Heart right ventricle (tissue), 16 donors: Measurements from ENCODE around the gene ACSBG1. TPM values are rescaled to one million over a fixed set of nuclear protein-coding genes. Genes with fewer than 3 reads are reported as not detected.

Source experiments
- ATAC-seq, 8 donors: fragments of 200-7000 bp; cut with Tn5 transposase; one replicate each; pipeline ENCODE4 v1.9.1; 2020; ENCODE audit warnings: mild to moderate bottlenecking in 8 of 8, moderate library complexity in 8 of 8, moderate number of reproducible peaks in 1 of 8
- DNase-seq, 2 donors: peaks; one replicate each; pipeline ENCODE4 v3.0.0-alpha.2; 2020
- H3K27ac ChIP-seq, 10 donors: fragments of 200-600 bp; sonication (generic) in 2 of 10; one replicate each; pipeline versions ENCODE4 v1.5.0 to v1.8.0; 2020 to 2022; ENCODE audit warnings: mild to moderate bottlenecking in 3 of 10
- H3K27me3 ChIP-seq, 7 donors: fragments of 200-600 bp; one replicate each; pipeline ENCODE4 v1.8.0; 2021 to 2022; ENCODE audit warnings: mild to moderate bottlenecking in 2 of 7
- H3K36me3 ChIP-seq, 9 donors: fragments of 200-600 bp; sonication (generic) in 1 of 9; one replicate each; pipeline versions ENCODE4 v1.5.0 to v1.8.0; 2020 to 2022; ENCODE audit warnings: mild to moderate bottlenecking in 2 of 9
- H3K4me1 ChIP-seq, 9 donors: fragments of 200-600 bp; sonication (generic) in 1 of 9; one replicate each; pipeline versions ENCODE4 v1.5.0 to v1.8.0; 2020 to 2022; ENCODE audit warnings: mild to moderate bottlenecking in 4 of 9
- H3K4me3 ChIP-seq, 10 donors: fragments of 200-600 bp; sonication (generic) in 2 of 10; one replicate each; pipeline versions ENCODE4 v1.5.0 to v1.8.0; 2020 to 2022; ENCODE audit warnings: mild to moderate bottlenecking in 7 of 10, moderate library complexity in 2 of 10
- H3K9me3 ChIP-seq, 11 donors: fragments of 200-600 bp in 10 of 11; sonication (generic) in 2 of 11; one replicate each; pipeline versions ENCODE4 v1.5.0 to v1.8.0; 2013 to 2022; ENCODE audit warnings: mild to moderate bottlenecking in 2 of 11, control low read depth in 1 of 11, moderate library complexity in 1 of 11
- WGBS, 2 donors: extraction: QIAGEN DNeasy Blood & Tissue Kit; methylation state at CpG; one replicate each; pipeline ENCODE4 v1.1.7; 2013; ENCODE audit warnings: inconsistent platforms in 1 of 2; 5-methylcytosine and 5-hydroxymethylcytosine counted together
- intact Hi-C, 10 donors: fragments of 100-400 bp; cut with DNase I; formaldehyde crosslinking; loops; one replicate each; pipeline versions ENCODE4 v1.11.1 to v1.14.2; 2022
- polyA plus RNA-seq, 2 donors: library from polyadenylated mRNA; stranded (reverse); fragments of 200-250 nt; gene quantifications; one replicate each; pipeline ENCODE4 v1.2.3, GENCODE V29; 2013
- total RNA-seq, 10 donors: library from RNA; stranded (reverse); fragmentation: NEBNext Ultra II Directional in 3 of 10; extraction: Animal tissue kit (Norgen Biotek cat#: 25700) in 3 of 10; gene quantifications; one replicate each; pipeline versions ENCODE4 v1.2.1 to v1.2.4, GENCODE V29; 2021 to 2023
- TF ChIP-seq, protein P1 (sequence below), 9 donors: fragments of 200-600 bp; sonication (generic) in 2 of 9; IDR thresholded peaks; one replicate each; pipeline versions ENCODE4 v1.5.0 to v1.8.0; 2021 to 2022; ENCODE audit warnings: antibody characterized with exemption in 9 of 9, mild to moderate bottlenecking in 5 of 9, moderate library complexity in 1 of 9
- donor health status: Arrhythmogenic right ventricular cardiomyopathy.
- donor health status: ischemic (EF 13 %, LVEDD 7.1; RV severe dilation, severe dysfunction).
- donor health status: healthy with polysubstance abuse.
- donor health status: DM: no; HTN: yes; CAD: no.
- donor health status: DM: no; HTN: no; CAD: no.
- donor health status: ischemic (EF 25% LVEDD 6.9; RV normal size, moderate dysfunction).
- donor health status: ischemic (EF 25% LVEDD 5.7; RV mildly dilated, moderate dysfunction).
- donor health status: healthy.
- donor health status: DM: yes; HTN: yes; CAD: no.
- donor health status: Ischemic cardiomyopathy.
- donor health status: ischemic (EF 35%, LVEDD 5.7; RV mildly dilated, moderate dysfunction).
- donor health status: nonischemic (EF 11% LVEDD 7.7; RV severe dilation, severe dysfunction).
- donor health status: DM: yes; HTN: yes; CAD: no.
- donor health status: PGD.
- donor health status: ischemic (EF 29% LVEDD 5.4; RV normal size, mild dysfunction).
- donor health status: nonischemic (EF 23%, LVEDD 6.1; RV moderate dilation, normal function).

Gene ACSBG1
- total and polyA plus RNA-seq, 12 donors: 0.22 to 0.65 (median 0.44) TPM; not detected in 8

DNA sequence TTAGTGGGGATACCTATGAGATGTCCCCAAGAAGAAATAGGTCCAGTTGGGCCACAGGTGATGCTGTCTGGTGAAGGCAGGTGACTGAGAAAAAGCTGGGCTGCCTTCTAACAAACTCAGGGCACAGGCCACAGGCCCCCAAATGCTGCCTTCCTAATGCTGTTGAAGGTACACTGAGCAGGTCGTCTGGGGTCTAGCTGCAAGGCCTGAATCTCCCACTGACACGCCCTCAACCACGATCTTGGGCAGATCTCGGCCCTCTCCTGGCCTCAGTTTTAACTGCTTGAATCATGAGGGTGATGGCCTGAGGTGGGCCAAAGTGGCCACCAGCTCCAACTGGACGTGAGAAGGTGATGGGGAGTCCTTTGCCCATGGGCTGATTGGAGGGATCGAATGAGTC is 2.1 kb upstream of the ACSBG1 start:
- Histone ChIP-seq H3K9me3 (no peaks in the 10 kb centered on the region), H3K4me3 (no peak overlapping the region), H3K27me3 (peaks cover 0 to 5% (median 0%) of the 10 kb centered on the region in 7 donors), H3K4me1 (no peaks in the 10 kb centered on the region), H3K27ac (no peak overlapping the region), H3K36me3 (no peaks in the 10 kb centered on the region)
- no peak for ATAC-seq
- DNase-seq: no peak
- intact Hi-C loops: loop anchor here in 2 of 10 donors (5.0 kb wide), 2 partner anchors 34 to 124 kb away; no protein-coding TSS in a partner anchor
- WGBS, 2 donors: 88 to 93% methylated on average over 6 of the region's 6 CpGs
- TF ChIP-seq, protein P1, sequence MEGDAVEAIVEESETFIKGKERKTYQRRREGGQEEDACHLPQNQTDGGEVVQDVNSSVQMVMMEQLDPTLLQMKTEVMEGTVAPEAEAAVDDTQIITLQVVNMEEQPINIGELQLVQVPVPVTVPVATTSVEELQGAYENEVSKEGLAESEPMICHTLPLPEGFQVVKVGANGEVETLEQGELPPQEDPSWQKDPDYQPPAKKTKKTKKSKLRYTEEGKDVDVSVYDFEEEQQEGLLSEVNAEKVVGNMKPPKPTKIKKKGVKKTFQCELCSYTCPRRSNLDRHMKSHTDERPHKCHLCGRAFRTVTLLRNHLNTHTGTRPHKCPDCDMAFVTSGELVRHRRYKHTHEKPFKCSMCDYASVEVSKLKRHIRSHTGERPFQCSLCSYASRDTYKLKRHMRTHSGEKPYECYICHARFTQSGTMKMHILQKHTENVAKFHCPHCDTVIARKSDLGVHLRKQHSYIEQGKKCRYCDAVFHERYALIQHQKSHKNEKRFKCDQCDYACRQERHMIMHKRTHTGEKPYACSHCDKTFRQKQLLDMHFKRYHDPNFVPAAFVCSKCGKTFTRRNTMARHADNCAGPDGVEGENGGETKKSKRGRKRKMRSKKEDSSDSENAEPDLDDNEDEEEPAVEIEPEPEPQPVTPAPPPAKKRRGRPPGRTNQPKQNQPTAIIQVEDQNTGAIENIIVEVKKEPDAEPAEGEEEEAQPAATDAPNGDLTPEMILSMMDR (IDR thresholded peaks at IDR 0.05): no peak

DNA sequence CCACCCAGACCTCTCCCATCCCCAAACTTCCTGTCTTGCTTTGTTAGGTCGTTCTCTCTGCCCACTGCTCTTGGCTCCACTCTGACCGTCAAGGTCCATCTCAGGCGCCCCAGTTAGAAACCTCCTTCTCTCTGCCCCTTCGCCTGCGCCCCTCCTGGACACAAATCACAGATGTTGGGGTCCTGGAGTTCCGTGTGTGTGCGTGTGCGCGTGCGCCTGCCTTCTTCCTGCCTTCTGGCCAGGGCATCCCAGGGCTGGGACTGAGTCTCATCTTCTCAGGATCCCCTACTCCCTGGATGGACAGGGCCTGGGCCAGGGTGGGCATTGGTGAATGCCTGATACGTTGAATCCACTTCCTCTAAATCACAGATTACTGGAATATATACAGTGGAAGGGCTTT is 869 bp downstream of the ACSBG1 start:
- WGBS, 2 donors: 75 to 77% methylated on average over 11 of the region's 11 CpGs
- no peak overlapping the region for H3K27ac ChIP-seq
- no peaks in the 10 kb centered on the region for H3K4me1 ChIP-seq
- H3K9me3 ChIP-seq: no peaks in the 10 kb centered on the region
- intact Hi-C loops: no loop called here
- no peaks in the 10 kb centered on the region for H3K36me3 ChIP-seq
- no peak for DNase-seq
- no peak overlapping the region for H3K4me3 ChIP-seq
- peaks cover 0 to 5% (median 0%) of the 10 kb centered on the region in 7 donors for H3K27me3 ChIP-seq
- TF ChIP-seq, protein P1 (IDR thresholded peaks at IDR 0.05): no peak
- ATAC-seq: no peak

DNA sequence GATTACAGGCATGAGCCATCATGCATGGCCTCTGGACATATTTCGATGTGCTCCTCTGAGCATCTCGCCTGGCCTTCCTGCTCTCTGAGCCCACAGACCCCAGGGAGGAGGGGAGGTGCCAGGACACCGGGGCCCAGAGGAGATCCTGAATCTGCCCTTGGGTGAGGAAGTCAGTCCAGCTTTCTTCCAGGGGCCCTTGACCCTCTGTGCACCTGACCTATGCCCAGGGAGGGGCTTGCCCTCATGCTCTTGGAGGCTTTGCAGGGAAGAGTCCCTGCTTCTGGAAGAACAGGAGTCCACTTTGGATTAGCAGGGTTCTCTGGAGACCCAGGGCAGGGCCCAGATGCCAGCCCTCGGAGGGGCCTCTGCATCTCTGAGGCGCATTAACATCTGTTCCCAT is 1.4 kb downstream of the ACSBG1 start:
- TF ChIP-seq, protein P1 (IDR thresholded peaks at IDR 0.05): no peak
- no peaks in the 10 kb centered on the region for H3K36me3 ChIP-seq
- H3K4me1 ChIP-seq: no peaks in the 10 kb centered on the region
- DNase-seq (no peak), ATAC-seq (no peak)
- 80 to 92% methylated on average over 5 of the region's 5 CpGs for WGBS, 2 donors
- no peak overlapping the region for H3K27ac ChIP-seq
- no peaks in the 10 kb centered on the region for H3K9me3 ChIP-seq
- intact Hi-C loops: no loop called here
- peaks cover 0 to 5% (median 0%) of the 10 kb centered on the region in 7 donors for H3K27me3 ChIP-seq
- no peak overlapping the region for H3K4me3 ChIP-seq

DNA sequence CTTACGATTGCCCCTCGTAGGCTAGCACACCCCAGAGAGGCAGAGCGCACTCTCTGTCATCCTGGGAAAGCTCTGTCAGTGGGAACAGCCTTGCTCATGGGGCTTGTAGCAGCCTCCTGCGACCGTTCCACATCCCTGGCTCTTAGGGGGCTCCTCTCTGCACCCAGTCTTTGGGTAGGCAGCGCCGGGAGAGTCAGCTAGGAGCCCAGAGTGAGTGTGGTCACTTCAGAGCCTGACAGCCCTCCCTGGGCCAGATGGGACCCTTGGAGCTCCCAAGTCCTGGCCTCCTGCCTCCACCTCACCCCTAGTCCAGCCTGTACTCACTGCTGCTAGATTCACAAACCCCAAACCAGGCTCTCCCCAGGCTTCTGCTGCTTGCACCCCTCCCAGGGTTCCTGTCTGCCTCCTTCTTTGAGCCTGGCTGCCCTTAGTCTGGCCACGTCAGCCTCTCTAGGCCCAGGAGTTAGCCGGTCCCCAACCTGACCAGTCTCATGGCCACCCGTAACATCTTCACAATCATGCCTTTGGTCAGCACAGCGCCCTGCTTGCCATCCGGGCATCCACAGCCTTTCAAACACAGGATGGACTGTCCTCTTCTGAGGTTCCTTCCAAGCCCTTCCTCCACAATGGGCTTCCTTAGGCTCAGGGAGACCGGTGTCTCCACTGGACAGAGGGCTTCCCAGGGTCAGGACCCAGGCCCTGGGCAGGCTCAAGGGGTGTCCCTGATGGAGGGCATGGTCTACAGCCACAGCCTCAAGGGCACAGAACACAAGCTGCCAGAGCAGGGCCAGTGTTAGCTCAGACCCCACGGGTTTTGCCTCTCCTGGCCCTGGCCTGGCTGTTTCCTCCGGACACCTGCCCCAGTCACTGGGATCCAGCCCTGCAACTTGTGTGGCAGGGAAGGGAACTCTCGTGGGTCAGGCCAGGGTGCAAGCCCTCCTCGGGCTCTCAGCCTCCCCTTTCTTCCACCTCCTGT is 4.6 kb downstream of the ACSBG1 start:
- Histone ChIP-seq H3K4me1 (no peaks in the 10 kb centered on the region), H3K9me3 (peaks cover 0 to 14% (median 5%) of the 10 kb centered on the region in 11 donors), H3K27me3 (peaks cover 0 to 4% (median 0%) of the 10 kb centered on the region in 7 donors), H3K36me3 (no peaks in the 10 kb centered on the region), H3K27ac (no peak overlapping the region), H3K4me3 (no peak overlapping the region)
- ATAC-seq: peak in 2 of 8 donors; percentile 21 to 54
- WGBS, 2 donors: 82 to 88% methylated on average over 17 of the region's 17 CpGs
- TF ChIP-seq, protein P1 (IDR thresholded peaks at IDR 0.05): no peak
- no peak for DNase-seq
- intact Hi-C loops: no loop called here
